Upper lobe of left lung (tissue), 4 donors: Measurements from ENCODE around the gene BRICD5.

Experiments used
- POLR2A ChIP-seq, 4 donors: fragments of 450-650 bp; IDR thresholded peaks; one replicate each; pipeline ENCODE4 v1.5.1; 2016 to 2017; ENCODE audit warnings: antibody characterized with exemption in 4 of 4, mild to moderate bottlenecking in 2 of 4
- POLR2AphosphoS5 ChIP-seq, 2 donors: sonication (generic); formaldehyde crosslinking; IDR thresholded peaks; one replicate each; pipeline ENCODE4 v1.5.1; 2017; ENCODE audit warnings: antibody characterized with exemption in 2 of 2

DNA sequence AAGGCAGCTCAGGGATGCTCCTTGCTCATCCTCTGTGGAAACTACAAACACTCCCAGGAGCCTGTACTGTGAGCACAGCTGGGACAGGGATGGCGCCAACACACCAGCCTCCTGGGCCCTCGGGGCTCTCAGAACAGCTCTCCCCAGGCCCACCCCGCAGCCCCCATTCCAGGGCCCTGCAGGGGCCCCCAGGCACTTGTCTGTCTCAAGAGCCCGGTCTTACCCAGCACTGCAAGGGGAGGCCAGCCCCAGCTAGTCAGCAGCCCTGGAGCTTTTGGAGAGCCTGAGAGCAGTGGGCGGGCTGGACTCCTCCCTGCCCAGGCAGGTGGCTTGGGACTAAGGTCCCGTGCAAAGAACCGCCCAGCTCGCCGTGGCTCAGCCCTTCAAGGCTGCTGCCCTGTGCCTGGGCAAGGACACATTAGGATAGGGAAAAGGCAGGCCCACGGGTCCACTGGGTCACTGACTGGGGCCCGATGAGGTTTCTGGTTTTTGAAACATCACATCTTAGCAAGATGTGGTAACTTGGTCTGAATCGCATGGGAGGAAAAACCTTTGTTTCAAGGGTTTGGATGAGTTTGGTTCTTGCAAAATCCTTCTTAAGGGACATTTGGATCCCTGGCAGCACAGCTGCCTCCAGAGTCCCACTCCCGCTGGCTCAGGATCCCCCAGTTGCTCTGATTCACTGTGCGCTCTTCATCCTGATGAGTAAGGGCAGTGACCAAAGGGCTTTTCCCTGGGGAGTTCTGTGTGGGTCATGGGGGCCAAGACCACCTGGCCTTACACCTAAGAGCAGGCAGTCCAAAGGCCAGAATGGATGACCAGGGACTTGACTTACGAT is 28.4 kb upstream of the BRICD5 start:
- no peak for TF ChIP-seq POLR2AphosphoS5 (IDR thresholded peaks at IDR 0.05)
- no peak for TF ChIP-seq POLR2A (IDR thresholded peaks at IDR 0.05)
